ENCODE data around the gene ZMPSTE24.

GRCh38 chr1:40244138-40244744 lies 13.8 kb upstream of the ZMPSTE24 start:
- TF ChIP-seq CTCF (IDR thresholded peaks at IDR 0.05) (no peak), POLR2A (IDR thresholded peaks at IDR 0.05) (no peak)

All from lower leg skin (tissue), 3 donors.